GM19438 (cell line): Measurements from ENCODE around the gene FCGR3A.
A peak's percentile ranks its signal among the peaks of the same experiment; 100 is the strongest.
"Not testable (repeated sequence)": the region's sequence is repeated elsewhere in the genome, so short reads cannot be mapped to it uniquely, and the experiment has no call there.

Experiments used
- ATAC-seq: cut with Tn5 transposase; IDR thresholded peaks from one replicate; pipeline ENCODE4 v1.9.1; 2021; ENCODE audit warnings: low read depth; ENCODE audit not compliant: unreplicated experiment

The FCGR3A gene

GRCh38 chr1:161549652-161550051 is at the start of gene FCGR3A:
TSS of gene FCGR3A (minus strand) at chr1:161549818. CDS start at chr1:161549736, 82 bp downstream.
- no peak for ATAC-seq

GRCh38 chr1:161597077-161597476 is 47.5 kb upstream of the FCGR3A start:
- not testable (repeated sequence) for ATAC-seq

GRCh38 chr1:161595583-161595982 is 46.0 kb upstream of the FCGR3A start:
- not testable (repeated sequence) for ATAC-seq

GRCh38 chr1:161595173-161595572 is 45.6 kb upstream of the FCGR3A start:
- not testable (repeated sequence) for ATAC-seq

- ATAC-seq, result not testable (repeated sequence)
Observed at GRCh38 chr1:161594269-161594984, 44.8 kb upstream of the FCGR3A start.

GRCh38 chr1:161593092-161593755 is 43.6 kb upstream of the FCGR3A start:
- ATAC-seq, result not testable (repeated sequence)

- not testable (repeated sequence) for ATAC-seq
Observed at GRCh38 chr1:161592586-161592985, 43.0 kb upstream of the FCGR3A start.

GRCh38 chr1:161589920-161590319 is 40.3 kb upstream of the FCGR3A start:
- ATAC-seq, result not testable (repeated sequence)

- not testable (repeated sequence) for ATAC-seq
Observed at GRCh38 chr1:161589365-161589764, 39.7 kb upstream of the FCGR3A start.

- not testable (repeated sequence) for ATAC-seq
Observed at GRCh38 chr1:161588596-161588995, 39.0 kb upstream of the FCGR3A start.

- not testable (repeated sequence) for ATAC-seq
Observed at GRCh38 chr1:161582882-161583281, 33.3 kb upstream of the FCGR3A start.

GRCh38 chr1:161580879-161581537 is 31.4 kb upstream of the FCGR3A start:
- peak; percentile 61 for ATAC-seq

- ATAC-seq, result not testable (repeated sequence)
Observed at GRCh38 chr1:161579856-161580507, 30.4 kb upstream of the FCGR3A start.

GRCh38 chr1:161576676-161577075 is 27.1 kb upstream of the FCGR3A start:
- not testable (repeated sequence) for ATAC-seq

- ATAC-seq, result not testable (repeated sequence)
Observed at GRCh38 chr1:161571703-161572102, 22.1 kb upstream of the FCGR3A start.

- ATAC-seq, result not testable (repeated sequence)
Observed at GRCh38 chr1:161566602-161566960, 17.0 kb upstream of the FCGR3A start.

GRCh38 chr1:161563522-161563921 is 13.9 kb upstream of the FCGR3A start:
- ATAC-seq, result not testable (repeated sequence)

GRCh38 chr1:161562441-161562840 is 12.8 kb upstream of the FCGR3A start:
- not testable (repeated sequence) for ATAC-seq

GRCh38 chr1:161560960-161561715 is 11.5 kb upstream of the FCGR3A start:
- ATAC-seq, result not testable (repeated sequence)
